ENCODE results near the gene NOL12.
"Not testable (repeated sequence)": the region's sequence is repeated elsewhere in the genome, so short reads cannot be mapped to it uniquely, and the experiment has no call there.

NOL12 gene

GRCh38 chr22:37713761-37714160 lies 27.6 kb downstream of the NOL12 start:
- DNase-seq (ENCODE audit: low read depth) = no peak

- DNase-seq (ENCODE audit: low read depth) = no peak
Measured at GRCh38 chr22:37714634-37715033, 28.5 kb downstream of the NOL12 start.

- DNase-seq (ENCODE audit: low read depth) = no peak
Measured at GRCh38 chr22:37715760-37716159, 29.6 kb downstream of the NOL12 start.

DNA sequence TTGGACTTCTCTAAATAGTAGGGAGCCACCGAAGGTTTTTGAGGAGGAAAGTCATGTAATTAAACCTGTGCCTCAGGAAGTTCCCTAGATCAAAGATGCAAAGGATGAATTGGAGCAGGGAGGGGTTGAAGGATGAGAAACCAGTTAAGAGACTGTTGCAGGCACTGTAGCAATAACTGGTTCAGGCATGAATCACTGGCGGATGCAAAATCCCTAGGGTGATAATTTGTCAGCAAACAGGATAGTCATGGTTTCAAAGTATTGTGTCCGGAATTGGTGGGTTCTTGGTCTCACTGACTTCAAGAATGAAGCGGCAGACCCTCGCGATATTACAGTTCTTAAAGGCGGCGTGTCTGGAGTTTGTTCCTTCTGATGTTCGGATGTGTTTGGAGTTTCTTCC lies 30.6 kb downstream of the NOL12 start:
- DNase-seq (ENCODE audit: low read depth) = peak; percentile 76

DNA sequence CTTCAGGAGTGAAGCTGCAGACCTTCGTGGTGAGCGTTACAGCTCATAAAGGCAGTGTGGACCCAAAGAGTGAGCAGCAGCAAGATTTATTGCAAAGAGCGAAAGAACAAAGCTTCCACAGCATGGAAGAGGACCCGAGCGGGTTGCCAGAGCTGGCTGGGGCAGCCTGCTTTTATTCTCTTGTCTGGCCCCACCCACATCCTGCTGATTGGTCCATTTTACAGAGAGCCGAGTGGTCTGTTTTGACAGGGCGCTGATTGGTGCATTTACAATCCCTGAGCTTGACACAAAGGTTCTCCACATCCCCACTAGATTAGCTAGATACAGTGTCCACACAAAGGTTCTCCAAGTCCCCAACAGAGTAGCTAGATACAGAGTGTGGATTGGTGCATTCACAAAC lies 31.1 kb downstream of the NOL12 start:
- DNase-seq (ENCODE audit: low read depth) = not testable (repeated sequence)

DNA sequence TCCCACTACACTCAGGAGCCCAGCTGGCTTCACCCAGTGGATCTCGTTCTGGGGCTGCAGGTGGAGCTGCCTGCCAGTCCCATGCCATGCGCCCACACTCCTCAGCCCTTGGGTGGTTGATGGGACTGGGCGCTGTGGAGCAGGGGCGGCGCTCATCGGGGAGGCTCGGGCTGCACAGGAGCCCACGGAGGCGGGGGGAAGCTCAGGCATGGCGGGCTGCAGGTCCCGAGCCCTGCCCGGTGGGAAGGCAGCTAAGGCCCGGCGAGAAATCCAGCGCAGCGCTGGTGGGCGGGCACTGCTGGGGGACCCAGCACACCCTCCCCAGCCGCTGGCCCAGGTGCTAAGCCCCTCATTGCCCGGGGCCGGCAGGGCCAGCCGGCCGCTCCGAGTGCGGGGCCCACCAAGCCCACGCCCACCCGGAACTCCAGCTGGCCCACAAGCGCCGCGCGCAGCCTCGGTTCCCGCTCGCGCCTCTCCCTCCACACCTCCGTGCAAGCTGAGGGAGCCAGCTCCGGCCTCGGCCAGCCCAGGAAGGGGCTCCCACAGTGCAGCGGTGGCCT lies 31.7 kb downstream of the NOL12 start:
- DNase-seq (ENCODE audit: low read depth) = not testable (repeated sequence)

DNA sequence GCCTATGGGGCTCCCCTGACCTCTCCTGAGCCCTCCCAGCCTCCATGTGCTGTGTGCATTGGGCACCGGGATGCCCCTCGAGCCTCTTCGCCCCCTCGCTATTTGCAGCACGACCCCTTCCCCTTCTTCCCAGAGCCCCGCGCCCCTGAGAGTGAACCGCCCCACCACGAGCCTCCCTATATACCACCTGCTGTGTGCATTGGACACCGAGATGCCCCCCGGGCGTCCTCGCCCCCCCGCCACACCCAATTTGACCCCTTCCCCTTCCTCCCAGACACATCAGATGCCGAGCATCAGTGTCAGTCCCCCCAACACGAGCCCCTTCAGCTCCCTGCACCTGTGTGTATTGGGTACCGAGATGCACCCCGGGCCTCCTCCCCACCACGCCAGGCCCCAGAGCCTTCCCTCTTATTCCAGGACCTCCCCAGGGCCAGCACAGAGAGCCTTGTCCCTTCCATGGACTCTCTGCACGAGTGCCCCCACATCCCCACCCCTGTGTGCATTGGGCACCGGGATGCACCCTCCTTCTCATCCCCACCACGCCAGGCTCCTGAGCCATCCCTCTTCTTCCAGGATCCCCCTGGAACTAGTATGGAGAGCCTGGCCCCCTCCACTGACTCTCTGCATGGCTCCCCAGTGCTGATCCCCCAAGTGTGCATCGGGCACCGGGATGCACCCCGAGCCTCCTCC lies 39.6 kb downstream of the NOL12 start:
- no peak for DNase-seq (ENCODE audit: low read depth)

GRCh38 chr22:37726241-37726887 lies 40.2 kb downstream of the NOL12 start:
- DNase-seq (ENCODE audit: low read depth) = peak; percentile 66

- no peak for DNase-seq (ENCODE audit: low read depth)
Measured at GRCh38 chr22:37728620-37729019, 42.5 kb downstream of the NOL12 start.

DNA sequence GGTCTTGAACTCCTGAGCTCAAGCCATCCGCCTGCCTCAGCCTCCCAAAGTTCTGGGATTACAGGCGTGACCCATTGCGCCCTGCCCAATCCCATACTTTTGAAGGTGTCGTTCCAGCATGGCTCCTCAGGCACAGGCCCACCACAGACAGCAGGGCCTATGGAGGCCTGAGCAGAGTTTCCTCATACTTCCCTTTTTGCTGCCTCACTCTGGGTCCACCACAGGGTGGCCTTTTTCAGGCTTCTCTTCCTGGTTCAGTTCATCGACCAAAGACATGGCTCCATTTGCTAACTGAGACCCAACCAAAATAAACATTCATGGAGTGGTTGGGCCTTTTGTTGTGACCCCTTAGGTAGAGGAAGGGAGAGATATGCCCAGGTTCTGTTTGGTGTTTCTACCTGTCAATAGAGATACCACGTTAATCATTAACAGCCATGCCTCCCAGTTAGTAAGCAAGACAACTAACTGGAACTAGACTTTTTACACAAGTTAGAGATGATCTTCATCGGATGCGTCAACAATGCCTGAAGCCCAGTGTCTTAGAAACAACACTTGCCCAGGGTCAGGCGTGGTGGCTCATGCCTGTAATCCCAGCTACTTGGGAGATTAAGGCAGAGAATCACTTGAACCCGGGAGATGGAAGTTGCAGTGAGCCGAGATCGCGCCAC lies 45.8 kb downstream of the NOL12 start:
- DNase-seq (ENCODE audit: low read depth) = no peak

DNA sequence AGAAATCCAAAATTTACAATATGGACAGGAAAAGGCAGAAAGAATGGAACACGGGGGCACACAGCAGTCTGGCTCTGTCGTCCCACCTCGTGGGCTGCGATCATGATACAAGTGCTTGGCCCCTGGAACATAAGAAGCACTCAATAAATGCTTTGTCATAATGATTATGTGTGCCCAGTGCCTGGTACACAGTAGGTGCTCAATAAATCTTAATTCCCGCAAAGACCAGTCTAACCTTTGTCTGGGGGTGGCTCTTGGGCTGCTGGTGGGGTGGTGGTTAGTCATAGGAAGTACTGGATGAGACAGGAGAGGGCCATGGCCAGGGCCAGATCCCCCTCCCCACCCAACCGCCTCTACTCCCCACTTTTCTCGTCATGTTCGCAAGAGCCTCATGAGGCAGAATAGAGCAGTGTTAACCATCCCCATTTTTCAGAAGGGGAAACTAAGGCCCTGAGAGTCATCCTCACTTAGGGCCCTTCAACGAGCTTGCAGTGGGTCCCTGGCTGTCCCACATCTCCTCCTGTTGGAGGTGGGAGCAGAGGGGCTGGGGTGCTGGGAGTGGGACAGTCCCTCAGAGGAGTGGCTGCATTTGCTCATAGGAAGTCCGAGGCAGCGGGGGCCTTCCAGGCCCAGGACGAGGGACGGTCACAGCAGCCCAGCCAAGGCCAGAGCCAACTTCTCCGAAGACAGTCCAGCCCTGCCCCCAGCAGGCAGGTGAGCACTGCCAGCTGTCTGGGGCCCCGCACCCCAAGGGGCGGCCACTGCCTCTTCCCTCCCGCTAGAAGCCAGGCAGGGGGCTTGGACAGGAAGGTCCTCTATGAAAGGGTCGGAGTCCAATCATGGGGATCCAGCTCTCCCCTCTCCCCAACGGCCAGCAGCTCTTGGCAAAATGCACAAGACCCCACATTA lies 46.8 kb downstream of the NOL12 start:
- no peak for DNase-seq (ENCODE audit: low read depth)

- no peak for DNase-seq (ENCODE audit: low read depth)
Measured at GRCh38 chr22:37733625-37734401, 47.7 kb downstream of the NOL12 start.

DNA sequence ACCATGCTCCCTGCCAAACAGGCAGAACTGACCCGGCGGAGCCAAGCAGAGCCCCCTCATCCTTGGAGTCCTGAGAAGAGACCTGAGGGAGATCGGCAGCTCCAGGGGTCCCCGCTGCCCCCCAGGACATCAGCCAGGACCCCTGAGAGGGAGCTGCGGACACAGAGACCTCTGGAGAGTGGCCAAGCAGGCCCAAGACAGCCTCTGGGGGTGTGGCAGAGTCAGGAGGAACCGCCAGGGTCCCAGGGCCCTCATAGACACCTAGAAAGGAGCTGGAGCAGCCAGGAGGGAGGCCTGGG lies 48.2 kb downstream of the NOL12 start:
- DNase-seq (ENCODE audit: low read depth) = no peak

GRCh38 chr22:37734964-37735451 lies 48.9 kb downstream of the NOL12 start:
- no peak for DNase-seq (ENCODE audit: low read depth)

DNA sequence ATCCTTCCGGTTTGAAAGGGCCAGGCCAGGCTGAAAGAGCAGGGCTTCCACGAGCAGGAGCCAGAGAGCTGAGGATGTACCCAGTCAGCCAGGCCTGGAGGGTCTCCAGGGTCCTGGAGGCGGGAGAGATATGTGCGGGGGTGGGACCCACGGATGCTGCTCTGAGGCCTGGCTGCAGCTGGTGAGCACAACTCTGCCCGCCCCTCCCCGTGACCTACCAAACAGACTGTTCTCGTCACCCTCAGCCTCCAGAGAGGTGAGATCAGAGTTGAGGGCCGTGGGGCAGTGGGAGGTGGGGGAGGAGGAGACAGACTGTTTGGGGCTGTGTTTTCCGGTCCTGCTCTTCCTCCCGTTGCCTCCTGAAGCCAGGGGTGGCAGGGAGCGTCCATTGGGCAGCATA lies 52.9 kb downstream of the NOL12 start:
- peak; percentile 77 for DNase-seq (ENCODE audit: low read depth)

DNA sequence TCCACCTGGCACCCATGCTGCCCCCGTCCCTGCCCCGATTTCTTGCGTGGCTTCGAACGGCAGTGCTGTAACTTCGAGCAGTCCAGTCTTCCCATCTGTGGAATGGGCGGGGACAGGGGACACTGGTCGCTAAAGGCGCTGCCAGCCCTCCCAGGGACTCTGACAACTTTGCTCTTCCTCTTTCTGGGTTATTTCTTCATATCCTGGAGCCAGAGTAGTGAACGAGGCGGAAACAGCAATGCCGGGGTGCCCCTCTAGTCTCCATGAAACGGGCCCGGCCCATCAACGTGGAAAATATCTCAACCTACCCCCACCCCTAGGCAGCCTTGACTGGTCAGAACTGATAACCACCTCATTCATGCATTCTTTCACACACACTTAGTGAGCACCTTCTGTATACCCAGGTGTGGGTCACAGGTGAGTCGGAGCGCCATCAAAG lies 53.5 kb downstream of the NOL12 start:
- no peak for DNase-seq (ENCODE audit: low read depth)

DNA sequence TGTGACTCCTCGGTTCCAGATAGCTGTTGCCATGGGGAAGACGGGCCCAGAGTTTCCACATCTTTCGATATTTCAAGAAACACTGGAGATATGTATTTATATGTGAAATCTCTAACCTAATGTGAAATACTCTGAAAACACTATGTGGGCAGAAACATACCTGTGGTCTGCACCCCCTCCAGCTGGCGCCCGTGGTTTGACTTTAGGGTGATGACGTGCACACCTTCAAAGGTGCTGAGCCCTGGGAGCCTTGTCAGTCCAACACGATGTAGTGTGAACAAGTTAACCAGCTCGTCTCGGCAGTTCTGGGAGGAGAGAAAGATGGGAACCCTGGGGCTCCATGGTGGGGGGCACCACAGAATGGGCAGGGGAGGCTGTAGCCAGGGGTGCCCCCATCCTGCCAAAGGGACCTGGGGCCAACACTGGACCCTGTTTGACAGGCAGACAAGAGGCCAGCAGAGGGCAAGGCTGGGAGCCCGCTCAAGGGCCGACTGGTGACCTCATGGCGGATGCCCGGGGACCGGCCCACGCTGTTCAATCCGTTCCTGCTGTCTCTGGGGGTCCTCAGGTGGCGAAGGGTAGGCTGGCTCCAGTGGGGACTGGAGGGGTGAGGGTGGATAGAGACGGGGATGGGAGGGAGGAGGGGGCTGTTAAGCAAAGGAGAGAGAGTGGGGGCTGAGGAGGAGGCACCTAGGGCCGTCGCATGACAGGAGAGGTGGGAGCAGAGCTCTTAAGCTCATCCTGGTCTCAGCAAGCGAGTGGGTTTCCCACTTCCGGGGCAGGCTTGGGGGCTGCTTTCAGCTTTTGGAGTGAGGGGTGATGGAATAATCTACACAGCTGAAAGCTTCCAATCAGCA lies 54.5 kb downstream of the NOL12 start:
- DNase-seq (ENCODE audit: low read depth) = peak; percentile 66

GRCh38 chr22:37741312-37741795 lies 55.2 kb downstream of the NOL12 start:
- DNase-seq (ENCODE audit: low read depth) = peak; percentile 99

DNA sequence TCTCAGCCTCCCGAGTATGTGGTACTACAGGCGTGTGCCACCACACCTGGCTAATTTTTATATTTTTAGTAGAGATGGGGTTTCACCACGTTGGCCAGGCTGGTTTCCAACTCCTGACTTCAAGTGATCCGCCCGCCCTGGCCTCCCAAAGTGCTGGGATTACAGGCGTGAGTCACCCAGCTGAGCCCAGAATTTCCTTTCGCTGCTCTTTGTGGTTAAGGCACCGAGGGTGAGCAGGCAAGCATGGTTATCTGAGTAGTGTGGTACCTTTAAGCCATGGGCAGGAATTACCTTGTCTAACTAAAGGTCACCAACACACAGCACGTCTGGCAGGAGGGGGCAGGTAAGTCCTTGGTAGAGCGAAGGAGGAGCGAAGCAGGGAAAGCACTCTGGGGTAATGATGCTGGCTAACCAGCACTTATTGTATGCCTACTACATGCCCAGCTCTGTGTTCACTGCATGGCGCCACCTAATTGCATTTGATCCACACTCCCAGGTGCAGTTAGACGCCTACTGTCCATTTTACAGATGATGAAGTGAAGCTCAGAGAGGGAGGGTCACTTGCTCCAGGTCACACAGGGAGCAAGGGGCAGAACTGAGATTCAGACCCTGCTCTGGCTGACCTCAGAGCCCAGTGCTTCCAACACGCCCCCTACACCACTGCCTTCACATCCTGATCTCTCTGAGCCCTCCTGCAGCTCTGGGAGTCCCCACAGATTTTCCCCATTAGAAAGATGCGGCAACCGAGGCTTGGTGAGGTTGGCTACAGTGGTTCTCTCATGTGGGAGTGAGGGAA lies 56.4 kb downstream of the NOL12 start:
- peak; percentile 95 for DNase-seq (ENCODE audit: low read depth)

Measured in amniotic epithelial cell (primary cell).